IMR-90 (cell line): ENCODE measurements around the gene GLDC. TPM values are rescaled to one million over a fixed set of nuclear protein-coding genes. Genes with fewer than 3 reads are reported as not detected.

Experiments used
- ATAC-seq: fragments of 200-7000 bp; cut with Tn5 transposase; 2 replicates; pipeline ENCODE4 v1.9.1; 2020; ENCODE audit warnings: low read depth, mild to moderate bottlenecking, moderate library complexity
- BruUV-seq: library from RNA; stranded (reverse); fragments of 400-500 nt; replicated peaks from 2 replicates; lab custom pipeline; 2021; lab: Mats Ljungman, UMichigan
- CTCF ChIA-PET: fragments of 300-600 bp; formaldehyde crosslinking; extraction: SDS; loops from one replicate; lab custom pipeline; 2021; ENCODE audit warnings: antibody characterized with exemption; lab: Yijun Ruan, JAX
- POLR2A ChIA-PET: fragments of 300-600 bp; sonication (Branson Sonifier 250); formaldehyde crosslinking; loops from one replicate; lab custom pipeline; 2022; ENCODE audit warnings: antibody characterized with exemption; ENCODE audit not compliant: unreplicated experiment; lab: Charles Lee
- DNase-seq: peaks from one replicate; pipeline ENCODE4 v3.0.0; 2013
- H2AFZ ChIP-seq: replicated peaks from 2 replicates; pipeline ENCODE3; 2013; ENCODE audit warnings: low read length, mild to moderate bottlenecking; ENCODE audit not compliant: poor library complexity
- H2AK5ac ChIP-seq: 2 replicates; pipeline ENCODE4 v1.6.1; 2013; ENCODE audit warnings: low read depth, low read length, inconsistent platforms
- H2AK9ac ChIP-seq: replicated peaks from 2 replicates; pipeline ENCODE3; 2013; ENCODE audit warnings: mild to moderate bottlenecking, low read depth, low read length, moderate library complexity; ENCODE audit not compliant: poor library complexity
- H2BK120ac ChIP-seq: 2 replicates; pipeline ENCODE4 v1.6.1; 2013; ENCODE audit warnings: low read depth, low read length, inconsistent platforms
- H2BK15ac ChIP-seq: 3 replicates; pipeline ENCODE4 v1.6.1; 2013; ENCODE audit warnings: low read depth, low read length, inconsistent platforms
- H2BK20ac ChIP-seq: 2 replicates; pipeline ENCODE4 v1.6.1; 2013; ENCODE audit warnings: low read depth, mild to moderate bottlenecking, inconsistent platforms, low read length, moderate library complexity
- H2BK5ac ChIP-seq: 2 replicates; pipeline ENCODE4 v1.6.1; 2013; ENCODE audit warnings: mild to moderate bottlenecking, low read depth, low read length, inconsistent platforms; ENCODE audit not compliant: poor library complexity, severe bottlenecking
- H3K14ac ChIP-seq: replicated peaks from 2 replicates; pipeline ENCODE4 v1.6.1; 2013; ENCODE audit warnings: low read depth, low read length, inconsistent platforms
- H3K18ac ChIP-seq: 2 replicates; pipeline ENCODE4 v1.6.1; 2013; ENCODE audit warnings: low read depth, low read length, control low read depth
- H3K23ac ChIP-seq: 2 replicates; pipeline ENCODE4 v1.6.1; 2013; ENCODE audit warnings: low read depth, low read length, inconsistent platforms
- H3K27ac ChIP-seq: 2 replicates; pipeline ENCODE4 v1.5.1; 2013; ENCODE audit warnings: mild to moderate bottlenecking, control low read depth, low read length; ENCODE audit not compliant: insufficient read depth
- H3K27me3 ChIP-seq: 2 replicates; pipeline ENCODE4 v1.6.1; 2013; ENCODE audit warnings: low read length; ENCODE audit not compliant: control insufficient read depth, insufficient read depth
- H3K36me3 ChIP-seq: 2 replicates; pipeline ENCODE4 v1.6.1; 2013; ENCODE audit warnings: low read length, mixed read lengths; ENCODE audit not compliant: control insufficient read depth, insufficient read depth
- H3K4ac ChIP-seq: 2 replicates; pipeline ENCODE4 v1.6.1; 2013; ENCODE audit warnings: low read depth, low read length, inconsistent platforms
- H3K4me1 ChIP-seq: 2 replicates; pipeline ENCODE4 v1.6.1; 2013; ENCODE audit warnings: low read length, mixed read lengths; ENCODE audit not compliant: control insufficient read depth, insufficient read depth
- H3K4me2 ChIP-seq: 2 replicates; pipeline ENCODE4 v1.6.1; 2013; ENCODE audit warnings: low read depth, mild to moderate bottlenecking, control low read depth, low read length, moderate library complexity
- H3K4me3 ChIP-seq: 2 replicates; pipeline ENCODE4 v1.5.1; 2013; ENCODE audit warnings: low read depth, mild to moderate bottlenecking, control low read depth, low read length, moderate library complexity; ENCODE audit not compliant: insufficient read depth
- H3K56ac ChIP-seq: 2 replicates; pipeline ENCODE4 v1.6.1; 2013; ENCODE audit warnings: low read length, inconsistent platforms; ENCODE audit not compliant: insufficient read depth; ENCODE audit errors: extremely low read depth
- H3K79me1 ChIP-seq, 2 experiments: 2 replicates each; pipeline ENCODE4 v1.6.1; 2013; ENCODE audit warnings: low read length in 2 of 2, inconsistent platforms in 1 of 2, low read depth in 1 of 2
- H3K9ac ChIP-seq: 2 replicates; pipeline ENCODE4 v1.6.1; 2013; ENCODE audit warnings: low read depth, low read length, control low read depth
- H3K9me1 ChIP-seq: 2 replicates; pipeline ENCODE4 v1.6.1; 2013; ENCODE audit warnings: low read length, inconsistent platforms; ENCODE audit not compliant: insufficient read depth
- H3K9me3 ChIP-seq: 2 replicates; pipeline ENCODE4 v1.6.1; 2013; ENCODE audit warnings: low read length; ENCODE audit not compliant: control insufficient read depth, insufficient read depth
- H4K20me1 ChIP-seq: 2 replicates; pipeline ENCODE4 v1.6.1; 2013; ENCODE audit warnings: low read length, inconsistent platforms; ENCODE audit not compliant: insufficient read depth
- H4K5ac ChIP-seq: 2 replicates; pipeline ENCODE4 v1.6.1; 2013; ENCODE audit warnings: mild to moderate bottlenecking, low read depth, low read length, control low read depth
- H4K8ac ChIP-seq, 2 experiments: 2 replicates each; pipeline ENCODE4 v1.6.1; 2013; ENCODE audit warnings: low read depth in 2 of 2, low read length in 2 of 2, control low read depth in 1 of 2, inconsistent platforms in 1 of 2
- H4K91ac ChIP-seq: 2 replicates; pipeline ENCODE4 v1.6.1; 2013; ENCODE audit warnings: low read depth, low read length, inconsistent platforms; ENCODE audit not compliant: insufficient read depth
- CEBPB ChIP-seq: IDR thresholded peaks from 2 replicates; pipeline ENCODE4 v1.6.1; 2012; ENCODE audit warnings: low read depth, low read length, improper control_type of control experiment
- FOS ChIP-seq: fragments of 150-350 bp; IDR thresholded peaks from 2 replicates; pipeline ENCODE4 v1.6.1; 2016; ENCODE audit warnings: low read depth, low read length
- MAFK ChIP-seq: IDR thresholded peaks from 2 replicates; pipeline ENCODE4 v1.6.1; 2012; ENCODE audit warnings: low read depth, low read length, improper control_type of control experiment
- WGBS, 2 experiments: methylation state at CpG; one replicate each; pipeline versions ENCODE4 v1.1.5 to v1.1.7; 2013; ENCODE audit warnings: missing lambda C conversion rate in 2 of 2; ENCODE audit not compliant: insufficient read length in 1 of 2; ENCODE audit errors: extremely low coverage in 2 of 2; 5-methylcytosine and 5-hydroxymethylcytosine counted together
- dilution Hi-C: fragments of 300-500 bp; cut with HindIII; formaldehyde crosslinking; loops from one replicate; pipeline ENCODE4 v1.14.3; 2018; ENCODE audit warnings: low sequenced_read_pairs; ENCODE audit not compliant: unreplicated experiment
- in situ Hi-C: fragments of 300-500 bp; cut with MboI; formaldehyde crosslinking; loops from 3 replicates; pipeline ENCODE4 v1.14.3; 2019; ENCODE audit warnings: low sequenced_read_pairs, inconsistent platforms, mixed read lengths
- intact Hi-C: fragments of 100-400 bp; cut with micrococcal nuclease; formaldehyde crosslinking; loops from 2 replicates; pipeline ENCODE4 v1.10.0; 2022
- polyA plus RNA-seq, 3 experiments: library from polyadenylated mRNA; depleted of rRNA; stranded (reverse); fragments of >200 nt; gene quantifications; 2 replicates each; pipeline ENCODE4 v1.2.3, GENCODE V29; 2012; ENCODE audit warnings: low replicate concordance in 1 of 3
- total RNA-seq: library from RNA; depleted of rRNA; stranded (reverse); fragments of >200 nt; gene quantifications from 2 replicates; pipeline ENCODE4 v1.2.3, GENCODE V29; 2012
- TF ChIP-seq, protein P1 (sequence below): conservative IDR thresholded peaks from 2 replicates; pipeline ENCODE4 v1.5.1; 2012; ENCODE audit warnings: mild to moderate bottlenecking, low read depth, low read length, improper control_type of control experiment

Gene GLDC
- total and polyA plus RNA-seq, 2 of the 4 experiments (the other 2 are of a cell fraction): 0.36 to 0.50 TPM

DNA sequence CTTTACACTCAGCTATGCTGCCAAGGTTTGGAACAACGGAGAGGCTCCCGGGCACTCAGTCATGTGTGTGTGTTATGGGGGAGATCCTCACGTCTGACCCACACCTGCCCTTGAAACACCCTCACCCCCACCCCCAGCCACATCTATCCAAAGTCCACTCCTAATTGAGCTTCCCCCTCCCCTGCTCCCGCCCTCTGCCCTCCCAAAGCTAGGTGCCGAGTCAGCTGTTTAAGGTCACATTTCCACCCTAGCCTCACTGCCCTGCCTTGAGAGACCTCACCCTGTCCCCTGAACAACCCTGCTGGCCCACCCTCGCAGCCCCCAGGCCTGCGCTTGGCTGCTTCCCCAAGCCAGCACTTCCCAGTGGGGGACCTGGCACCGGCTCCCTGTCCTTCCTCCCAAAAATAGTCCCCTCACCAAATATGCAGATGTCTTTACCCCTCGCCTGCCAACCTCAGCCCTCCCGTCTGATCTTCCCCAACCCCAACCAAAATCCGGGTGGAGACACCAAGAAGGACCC, 36.0 kb downstream of the GLDC start:
- no peaks in the 10 kb centered on the region for H3K9me3 ChIP-seq
- no peak for DNase-seq
- H3K4me1 ChIP-seq: no peaks in the 10 kb centered on the region
- no peak overlapping the region for H2BK20ac ChIP-seq
- no peaks in the 10 kb centered on the region for H3K9me1 ChIP-seq
- H3K27me3 ChIP-seq: no peaks in the 10 kb centered on the region; the same call in 1 of the 2 replicates
- H4K8ac ChIP-seq: no peak overlapping the region
- ChIA-PET POLR2A (no interaction called here), CTCF (no interaction called here)
- H4K91ac ChIP-seq: no peak overlapping the region
- H2AFZ ChIP-seq: no peak overlapping the region
- no peak overlapping the region for H3K4me2 ChIP-seq
- H3K4me3 ChIP-seq: no peak overlapping the region
- dilution Hi-C loops (no loop called here), intact Hi-C loops (no loop called here), in situ Hi-C loops (no loop called here)
- no peak overlapping the region for H2BK120ac ChIP-seq
- no peak overlapping the region for H2AK9ac ChIP-seq
- H2AK5ac ChIP-seq: no peak overlapping the region
- no peak for ATAC-seq
- WGBS, 2 experiments: no CpG with 5 or more reads among the region's 11 CpGs
- H3K4ac ChIP-seq: no peak overlapping the region
- H3K56ac ChIP-seq: no peak overlapping the region
- no peak overlapping the region for H2BK15ac ChIP-seq
- no peak overlapping the region for H4K5ac ChIP-seq
- H3K79me1 ChIP-seq: no peaks in the 10 kb centered on the region
- H3K23ac ChIP-seq: no peak overlapping the region
- no peak overlapping the region for H3K14ac ChIP-seq
- BruUV-seq: no TSS peak
- no peak overlapping the region for H3K27ac ChIP-seq
- no peaks in the 10 kb centered on the region for H4K20me1 ChIP-seq
- no peaks in the 10 kb centered on the region for H3K36me3 ChIP-seq
- H3K18ac ChIP-seq: no peak overlapping the region
- TF ChIP-seq MAFK (peak; percentile 43), CEBPB (no peak), FOS (no peak)
- TF ChIP-seq, protein P1, sequence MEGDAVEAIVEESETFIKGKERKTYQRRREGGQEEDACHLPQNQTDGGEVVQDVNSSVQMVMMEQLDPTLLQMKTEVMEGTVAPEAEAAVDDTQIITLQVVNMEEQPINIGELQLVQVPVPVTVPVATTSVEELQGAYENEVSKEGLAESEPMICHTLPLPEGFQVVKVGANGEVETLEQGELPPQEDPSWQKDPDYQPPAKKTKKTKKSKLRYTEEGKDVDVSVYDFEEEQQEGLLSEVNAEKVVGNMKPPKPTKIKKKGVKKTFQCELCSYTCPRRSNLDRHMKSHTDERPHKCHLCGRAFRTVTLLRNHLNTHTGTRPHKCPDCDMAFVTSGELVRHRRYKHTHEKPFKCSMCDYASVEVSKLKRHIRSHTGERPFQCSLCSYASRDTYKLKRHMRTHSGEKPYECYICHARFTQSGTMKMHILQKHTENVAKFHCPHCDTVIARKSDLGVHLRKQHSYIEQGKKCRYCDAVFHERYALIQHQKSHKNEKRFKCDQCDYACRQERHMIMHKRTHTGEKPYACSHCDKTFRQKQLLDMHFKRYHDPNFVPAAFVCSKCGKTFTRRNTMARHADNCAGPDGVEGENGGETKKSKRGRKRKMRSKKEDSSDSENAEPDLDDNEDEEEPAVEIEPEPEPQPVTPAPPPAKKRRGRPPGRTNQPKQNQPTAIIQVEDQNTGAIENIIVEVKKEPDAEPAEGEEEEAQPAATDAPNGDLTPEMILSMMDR: no peak
- H2BK5ac ChIP-seq: no peak overlapping the region
- H3K9ac ChIP-seq: no peak overlapping the region
